ENCODE data around the gene TRIM71. TPM values are rescaled to one million over a fixed set of nuclear protein-coding genes. Genes with fewer than 3 reads are reported as not detected.
A peak's percentile ranks its signal among the peaks of the same experiment; 100 is the strongest.

The TRIM71 gene
- total RNA-seq, 1 experiment from 2014 or later = 376 TPM

GRCh38 chr3:32897981-32898623 lies 80.3 kb downstream of the TRIM71 start:
- peak; percentile 57; the same call in 2 of the 3 replicates for TF ChIP-seq CTCF (conservative IDR thresholded peaks at IDR 0.05)
- Histone ChIP-seq H3K4me1 (ENCODE audit: insufficient read depth, low read length) (0 out of 2 replicates have a peak, but pooled peaks cover 2% of the 10 kb centered on the region), H3T11ph (ENCODE audit: low read length) (no peak overlapping the region), H2BK5ac (ENCODE audit: insufficient read length, low read length) (no peak overlapping the region), H4K91ac (ENCODE audit: insufficient read length, low read depth, low read length) (no peak overlapping the region), H3K79me1 (ENCODE audit: insufficient read depth, low read depth, low read length, poor library complexity, severe bottlenecking) (no peaks in the 10 kb centered on the region), H3K9me3 (ENCODE audit: control insufficient read depth, low read depth, low read length) (no peaks in the 10 kb centered on the region), H2AFZ (ENCODE audit: low read length) (no peak overlapping the region), H3K4me2 (ENCODE audit: insufficient read depth, insufficient read length, low read length) (no peak overlapping the region), H4K20me1 (ENCODE audit: control insufficient read depth, insufficient read depth, insufficient read length) (no peaks in the 10 kb centered on the region), H3K27ac (ENCODE audit: insufficient read length, low read depth, low read length) (peak overlapping the region; percentile 3), H2BK120ac (ENCODE audit: low read depth, low read length, poor library complexity, severe bottlenecking) (no peak overlapping the region), H4K8ac (replicated peaks; ENCODE audit: insufficient read length, low read depth, low read length) (no peak overlapping the region), H3K23ac (ENCODE audit: insufficient read length, low read depth, low read length) (no peak overlapping the region), H3K9ac (ENCODE audit: extremely low read depth, insufficient read length, low read length) (no peak overlapping the region), H2AK5ac (ENCODE audit: insufficient read length, low read length) (no peak overlapping the region), H3K14ac (ENCODE audit: insufficient read depth, low read length) (no peak overlapping the region), H3K27me3 (ENCODE audit: insufficient read depth, low read length) (no peaks in the 10 kb centered on the region), H2BK12ac (ENCODE audit: insufficient read length, low read depth, low read length) (no peak overlapping the region), H2BK15ac (ENCODE audit: low read depth, low read length) (no peak overlapping the region), H2BK20ac (ENCODE audit: low read depth, low read length, poor library complexity, severe bottlenecking) (no peak overlapping the region), H4K5ac (ENCODE audit: insufficient read length, low read depth, low read length) (no peak overlapping the region), H3K79me2 (ENCODE audit: insufficient read depth, low read length) (peaks cover 3% of the 10 kb centered on the region; the same call in 1 of the 2 replicates), H3K18ac (ENCODE audit: insufficient read length, low read depth, low read length) (no peak overlapping the region), H3K23me2 (ENCODE audit: insufficient read length, low read depth, low read length, poor library complexity, severe bottlenecking) (no peaks in the 10 kb centered on the region), H3K56ac (ENCODE audit: insufficient read length, low read depth, low read length) (no peak overlapping the region), H3K4ac (ENCODE audit: low read depth, low read length) (no peak overlapping the region)
- H3K36me3 Mint-ChIP-seq (ENCODE audit: insufficient read depth in 1 of 3, low read depth in 3 of 3) = peaks cover 20 to 68% (median 51%) of the 10 kb centered on the region in 3 experiments
- peaks cover 0 to 9% of the 10 kb centered on the region in 2 experiments; a peak in 3 of 5 replicates for H3K9me3 Mint-ChIP-seq
- no CpG with 5 or more reads among the region's 5 CpGs for WGBS (ENCODE audit: extremely low coverage, insufficient read length, low lambda C conversion rate)
- peaks cover 4% of the 10 kb centered on the region for H3K27me3 Mint-ChIP-seq (ENCODE audit: low read depth)
- DNase-seq = no peak
- H3K4me3 Mint-ChIP-seq = no peak overlapping the region
- peak overlapping the region in 2 of 3 experiments; percentile 12 to 80; a peak in 3 of 7 replicates for H3K27ac Mint-ChIP-seq
- peaks cover 41 to 49% of the 10 kb centered on the region in 2 experiments for H3K4me1 Mint-ChIP-seq
